Retinal pigment epithelial cell (primary cell): ENCODE data around the gene GSK3B.

Source experiments
- DNase-seq: peaks from one replicate; pipeline ENCODE4 v3.0.0-alpha.2; 2010; ENCODE audit warnings: low read depth
- H3K4me3 ChIP-seq: 2 replicates; pipeline ENCODE4 v1.5.1; 2011; ENCODE audit warnings: mild to moderate bottlenecking, low read length, control low read depth, moderate library complexity
- CTCF ChIP-seq: conservative IDR thresholded peaks from 2 replicates; pipeline ENCODE4 v1.5.1; 2011; ENCODE audit warnings: low read depth, low read length, control low read depth, inconsistent platforms

GSK3B gene

DNA sequence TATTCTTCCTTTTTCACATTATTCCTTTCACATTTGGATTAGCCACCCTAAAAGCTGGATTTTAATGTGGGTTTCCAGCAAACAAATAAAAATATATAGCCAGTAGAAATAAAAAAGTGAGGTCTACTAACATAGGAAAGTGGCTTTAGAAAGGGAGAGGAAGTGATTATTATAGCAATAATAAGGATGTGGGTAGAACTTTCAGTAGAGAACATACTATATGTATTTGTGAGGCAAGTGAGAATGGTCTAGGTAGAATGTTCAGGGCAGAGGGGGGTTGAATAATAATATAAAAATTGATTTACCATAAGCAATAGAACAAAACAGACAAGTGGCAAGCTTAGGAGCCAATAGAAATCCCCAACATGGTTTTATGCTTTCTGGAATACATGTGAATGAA, 223.7 kb downstream of the GSK3B start:
- TF ChIP-seq CTCF = no peak
- no peak overlapping the region for H3K4me3 ChIP-seq
- DNase-seq = no peak

DNA sequence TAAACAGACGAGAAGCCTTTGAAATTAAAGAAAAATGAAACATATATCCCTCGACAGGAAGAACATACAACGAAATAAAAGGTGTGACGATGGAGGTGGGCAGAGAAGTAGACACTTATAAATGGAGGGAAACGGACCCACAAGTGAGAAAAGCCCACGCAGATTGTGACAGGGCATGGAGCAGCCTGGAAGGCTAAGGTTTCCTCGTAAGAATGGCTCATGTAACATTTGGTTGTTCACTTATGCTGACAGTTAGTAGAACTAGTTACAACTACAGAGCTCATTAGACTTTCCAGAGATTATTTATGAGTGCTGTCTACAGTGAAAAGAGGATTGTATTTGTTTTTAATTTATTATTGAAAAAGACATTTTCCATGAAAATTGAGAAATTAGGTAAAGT, 229.8 kb downstream of the GSK3B start:
- H3K4me3 ChIP-seq = no peak overlapping the region
- TF ChIP-seq CTCF = no peak
- DNase-seq = no peak

DNA sequence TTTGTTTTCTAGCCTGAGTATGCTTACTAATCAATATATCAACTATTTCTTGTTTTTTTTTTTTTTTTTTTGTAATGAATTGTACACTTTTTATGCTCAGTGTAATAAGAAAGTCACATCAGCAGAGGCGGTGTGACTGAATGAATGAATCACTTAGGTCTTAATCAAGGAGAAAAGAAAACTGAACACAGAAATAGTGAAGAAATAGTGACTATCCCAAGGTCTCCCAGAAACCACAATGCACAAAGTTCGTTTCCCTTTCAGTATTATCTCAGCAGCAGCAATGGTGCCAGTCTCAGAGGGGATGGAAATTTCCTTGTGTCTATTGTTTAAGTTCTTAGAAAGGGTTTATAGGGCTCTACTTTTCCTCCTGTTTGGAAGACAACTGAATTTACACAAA, 231.6 kb downstream of the GSK3B start:
- no peak overlapping the region for H3K4me3 ChIP-seq
- no peak for TF ChIP-seq CTCF
- DNase-seq = no peak

DNA sequence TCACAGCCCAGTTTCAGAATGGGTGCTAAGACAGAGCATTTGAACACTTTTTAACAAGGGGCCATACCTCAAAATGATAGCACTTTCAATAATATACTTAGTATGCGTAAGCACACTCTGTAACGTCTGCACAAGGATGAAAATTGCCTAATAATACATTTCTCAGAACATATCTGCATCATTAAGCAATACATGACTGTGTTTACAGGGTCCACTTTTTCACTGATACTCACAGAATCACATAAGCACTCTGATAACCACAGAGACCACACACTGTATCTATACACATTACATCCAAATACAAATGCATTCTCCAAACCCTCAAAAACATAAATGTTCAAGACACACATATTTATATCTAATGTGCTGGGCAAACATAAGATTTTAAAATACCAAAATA, 232.6 kb downstream of the GSK3B start:
- H3K4me3 ChIP-seq = no peak overlapping the region
- TF ChIP-seq CTCF = no peak
- DNase-seq = no peak

DNA sequence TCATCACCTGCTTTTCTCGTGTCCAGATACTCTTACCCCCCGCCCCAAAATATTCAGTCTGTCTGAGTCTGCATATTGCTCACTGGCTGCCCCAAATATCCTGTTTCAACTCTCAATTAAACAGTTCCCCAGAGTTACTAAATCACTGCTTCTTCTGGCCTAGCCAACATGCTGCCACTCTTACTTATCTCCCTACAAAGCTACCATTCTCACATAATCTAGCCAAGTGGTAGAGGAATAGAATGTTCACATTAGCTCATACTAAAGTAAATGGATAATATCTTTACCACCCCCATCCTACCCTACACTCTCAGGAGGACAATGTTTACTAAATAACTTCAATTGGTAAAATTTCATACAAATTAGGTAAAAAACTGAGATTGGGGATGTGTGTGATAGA, 234.5 kb downstream of the GSK3B start:
- DNase-seq = no peak
- no peak for TF ChIP-seq CTCF
- no peak overlapping the region for H3K4me3 ChIP-seq

DNA sequence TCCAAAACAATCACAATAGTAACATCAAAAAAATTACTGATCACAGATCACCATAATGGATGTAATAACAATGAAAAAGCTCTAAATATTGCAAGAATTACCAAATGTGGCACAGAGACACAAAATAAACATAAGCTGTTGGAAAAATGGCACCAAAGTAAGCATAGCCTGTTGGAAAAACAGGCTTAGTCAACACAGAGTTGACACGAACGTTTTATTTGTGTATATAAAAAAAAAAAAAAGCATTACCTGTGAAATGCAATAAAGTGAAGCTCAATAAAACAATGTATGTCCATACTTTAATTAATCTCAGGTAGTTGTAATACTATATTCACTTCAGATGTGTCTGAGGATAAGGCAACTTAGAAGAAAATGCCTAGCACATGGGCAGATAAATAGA, 235.3 kb downstream of the GSK3B start:
- H3K4me3 ChIP-seq = no peak overlapping the region
- no peak for DNase-seq
- TF ChIP-seq CTCF = no peak

DNA sequence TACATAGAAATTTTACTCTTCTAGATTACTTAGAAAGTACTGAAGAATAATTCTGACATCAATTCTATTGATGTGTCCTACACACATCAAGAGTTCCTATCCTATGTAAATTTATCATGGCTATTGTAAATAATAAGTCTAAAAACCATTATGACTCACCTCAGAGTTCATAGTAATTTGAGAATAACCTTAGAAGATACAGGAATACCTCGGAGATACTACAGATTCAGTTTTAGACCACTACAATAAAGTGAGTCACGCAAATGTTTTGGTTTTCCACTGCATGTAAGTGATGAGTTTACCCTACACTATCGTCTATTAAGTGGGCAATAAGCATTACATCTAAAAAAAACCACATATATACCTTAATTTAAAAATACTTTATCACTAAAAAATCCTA, 237.6 kb downstream of the GSK3B start:
- H3K4me3 ChIP-seq = no peak overlapping the region
- no peak for DNase-seq
- no peak for TF ChIP-seq CTCF
